ENCODE data around the gene FRMPD4. TPM values are rescaled to one million over a fixed set of nuclear protein-coding genes. Genes with fewer than 3 reads are reported as not detected.

The FRMPD4 gene
- total RNA-seq, 3 donors from 2014 or later (not counting 1 experiment from before 2014, with no cell fraction given), result not detected

DNA sequence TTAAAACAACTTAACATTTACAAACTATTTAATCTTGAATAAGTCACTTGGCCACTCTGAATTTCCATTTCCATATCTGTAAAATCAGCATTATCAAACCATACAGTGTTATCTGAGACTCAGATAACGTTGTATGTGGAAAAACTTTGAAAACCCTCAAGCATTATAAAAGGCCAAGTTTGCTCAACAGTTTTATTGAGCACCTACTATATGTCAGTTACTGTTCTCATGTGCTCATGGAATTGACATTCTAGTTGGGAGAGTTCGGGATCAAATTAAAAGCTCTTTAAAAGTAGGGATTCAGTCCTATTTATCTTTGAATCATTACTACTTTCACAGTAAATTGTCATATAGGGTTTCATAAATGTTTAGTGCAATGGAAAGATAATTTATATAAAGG, 97.9 kb downstream of the FRMPD4 start:
- Mint-ChIP-seq H3K9me3 (peaks cover 0 to 2% of the 10 kb centered on the region in 2 donors), H3K27me3 (ENCODE audit: low read depth in 2 of 2) (no peaks in the 10 kb centered on the region), H3K4me1 (no peaks in the 10 kb centered on the region), H3K4me3 (no peak overlapping the region), H3K36me3 (no peaks in the 10 kb centered on the region), H3K27ac (no peak overlapping the region)
- Histone ChIP-seq H3K4me1 (ENCODE audit: control insufficient read depth, insufficient read depth, low read length) (no peaks in the 10 kb centered on the region), H3K27me3 (ENCODE audit: control insufficient read depth, insufficient read depth, low read length) (no peaks in the 10 kb centered on the region), H3K4me3 (ENCODE audit: low read length) (no peak overlapping the region), H3K9me3 (ENCODE audit: control insufficient read depth, insufficient read depth, low read length) (no peaks in the 10 kb centered on the region), H3K27ac (ENCODE audit: low read length) (no peak overlapping the region), H3K36me3 (ENCODE audit: control insufficient read depth, insufficient read depth, low read length) (no peaks in the 10 kb centered on the region)
- TF ChIP-seq, protein P1, sequence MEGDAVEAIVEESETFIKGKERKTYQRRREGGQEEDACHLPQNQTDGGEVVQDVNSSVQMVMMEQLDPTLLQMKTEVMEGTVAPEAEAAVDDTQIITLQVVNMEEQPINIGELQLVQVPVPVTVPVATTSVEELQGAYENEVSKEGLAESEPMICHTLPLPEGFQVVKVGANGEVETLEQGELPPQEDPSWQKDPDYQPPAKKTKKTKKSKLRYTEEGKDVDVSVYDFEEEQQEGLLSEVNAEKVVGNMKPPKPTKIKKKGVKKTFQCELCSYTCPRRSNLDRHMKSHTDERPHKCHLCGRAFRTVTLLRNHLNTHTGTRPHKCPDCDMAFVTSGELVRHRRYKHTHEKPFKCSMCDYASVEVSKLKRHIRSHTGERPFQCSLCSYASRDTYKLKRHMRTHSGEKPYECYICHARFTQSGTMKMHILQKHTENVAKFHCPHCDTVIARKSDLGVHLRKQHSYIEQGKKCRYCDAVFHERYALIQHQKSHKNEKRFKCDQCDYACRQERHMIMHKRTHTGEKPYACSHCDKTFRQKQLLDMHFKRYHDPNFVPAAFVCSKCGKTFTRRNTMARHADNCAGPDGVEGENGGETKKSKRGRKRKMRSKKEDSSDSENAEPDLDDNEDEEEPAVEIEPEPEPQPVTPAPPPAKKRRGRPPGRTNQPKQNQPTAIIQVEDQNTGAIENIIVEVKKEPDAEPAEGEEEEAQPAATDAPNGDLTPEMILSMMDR (IDR thresholded peaks at IDR 0.05), result no peak
- DNase-seq (no peak), ATAC-seq (no peak)
- WGBS (ENCODE audit: insufficient coverage), result no CpG with 5 or more reads among the region's 2 CpGs
- intact Hi-C loops (cut with micrococcal nuclease), result no loop called here

DNA sequence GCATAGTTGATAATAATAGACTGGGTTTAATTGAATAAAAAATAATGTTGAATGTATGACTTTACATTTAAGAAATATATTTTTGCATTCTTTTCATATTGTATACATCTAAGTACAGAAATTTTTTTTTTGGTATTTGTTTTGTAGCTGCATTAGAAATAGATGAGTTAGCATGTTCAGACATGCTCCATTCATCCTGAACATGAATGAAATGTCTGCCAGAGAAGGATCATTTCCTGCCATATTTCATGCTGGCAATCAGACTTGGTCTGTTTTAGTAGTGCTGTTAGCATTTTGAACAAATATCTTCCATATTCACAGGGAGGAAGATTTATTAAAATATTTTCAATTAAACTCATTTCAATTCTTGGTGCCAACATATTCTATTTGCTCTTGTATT, 98.9 kb downstream of the FRMPD4 start:
- ATAC-seq, result no peak

DNA sequence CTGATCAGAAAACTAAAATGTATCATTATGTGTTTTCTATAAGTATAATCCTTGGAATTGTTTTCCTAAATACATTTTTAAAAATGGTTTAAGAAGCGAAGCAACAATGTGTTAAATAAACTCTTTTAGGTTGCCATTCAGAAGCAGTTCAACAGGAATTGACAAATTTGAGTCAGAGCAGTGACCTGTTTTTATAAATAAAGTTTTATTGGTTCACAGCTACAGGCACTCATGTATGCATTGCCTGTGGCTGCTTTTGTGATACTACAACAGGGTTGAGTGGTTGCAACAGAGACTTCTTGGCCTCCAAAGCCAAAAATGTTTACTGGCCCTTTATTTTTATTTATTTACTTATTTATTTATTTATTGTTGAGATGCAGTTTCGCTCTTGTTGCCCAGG, 99.5 kb downstream of the FRMPD4 start:
- Mint-ChIP-seq H3K9me3 (peaks cover 0 to 2% of the 10 kb centered on the region in 2 donors), H3K36me3 (no peaks in the 10 kb centered on the region), H3K27me3 (ENCODE audit: low read depth in 2 of 2) (no peaks in the 10 kb centered on the region), H3K4me3 (no peak overlapping the region), H3K27ac (no peak overlapping the region), H3K4me1 (no peaks in the 10 kb centered on the region)
- 100% methylated on average over 1 of the region's 2 CpGs for WGBS (ENCODE audit: insufficient coverage)
- intact Hi-C loops (cut with micrococcal nuclease), result no loop called here
- no peak overlapping the region for H3K27ac ChIP-seq (ENCODE audit: low read length)
- TF ChIP-seq, protein P1 (IDR thresholded peaks at IDR 0.05), result no peak
- H3K4me3 ChIP-seq (ENCODE audit: low read length), result no peak overlapping the region
- DNase-seq, result no peak
- no peaks in the 10 kb centered on the region for H3K27me3 ChIP-seq (ENCODE audit: control insufficient read depth, insufficient read depth, low read length)
- no peaks in the 10 kb centered on the region for H3K36me3 ChIP-seq (ENCODE audit: control insufficient read depth, insufficient read depth, low read length)
- H3K4me1 ChIP-seq (ENCODE audit: control insufficient read depth, insufficient read depth, low read length), result no peaks in the 10 kb centered on the region
- no peaks in the 10 kb centered on the region for H3K9me3 ChIP-seq (ENCODE audit: control insufficient read depth, insufficient read depth, low read length)
- ATAC-seq, result no peak

More for the DNA sequence above, 98.9 kb downstream of the FRMPD4 start:
- H3K36me3 ChIP-seq (ENCODE audit: control insufficient read depth, insufficient read depth, low read length), result no peaks in the 10 kb centered on the region
- no peak for DNase-seq
- intact Hi-C loops (cut with micrococcal nuclease), result no loop called here
- no peak overlapping the region for H3K27ac ChIP-seq (ENCODE audit: low read length)
- H3K27ac Mint-ChIP-seq, result no peak overlapping the region
- H3K36me3 Mint-ChIP-seq, result no peaks in the 10 kb centered on the region
- no peaks in the 10 kb centered on the region for H3K27me3 ChIP-seq (ENCODE audit: control insufficient read depth, insufficient read depth, low read length)
- H3K4me3 Mint-ChIP-seq, result no peak overlapping the region
- peaks cover 0 to 2% of the 10 kb centered on the region in 2 donors for H3K9me3 Mint-ChIP-seq
- no peak overlapping the region for H3K4me3 ChIP-seq (ENCODE audit: low read length)
- no peaks in the 10 kb centered on the region for H3K4me1 Mint-ChIP-seq
- H3K4me1 ChIP-seq (ENCODE audit: control insufficient read depth, insufficient read depth, low read length), result no peaks in the 10 kb centered on the region
- no peaks in the 10 kb centered on the region for H3K27me3 Mint-ChIP-seq (ENCODE audit: low read depth in 2 of 2)
- TF ChIP-seq, protein P1 (IDR thresholded peaks at IDR 0.05), result no peak
- H3K9me3 ChIP-seq (ENCODE audit: control insufficient read depth, insufficient read depth, low read length), result no peaks in the 10 kb centered on the region

DNA sequence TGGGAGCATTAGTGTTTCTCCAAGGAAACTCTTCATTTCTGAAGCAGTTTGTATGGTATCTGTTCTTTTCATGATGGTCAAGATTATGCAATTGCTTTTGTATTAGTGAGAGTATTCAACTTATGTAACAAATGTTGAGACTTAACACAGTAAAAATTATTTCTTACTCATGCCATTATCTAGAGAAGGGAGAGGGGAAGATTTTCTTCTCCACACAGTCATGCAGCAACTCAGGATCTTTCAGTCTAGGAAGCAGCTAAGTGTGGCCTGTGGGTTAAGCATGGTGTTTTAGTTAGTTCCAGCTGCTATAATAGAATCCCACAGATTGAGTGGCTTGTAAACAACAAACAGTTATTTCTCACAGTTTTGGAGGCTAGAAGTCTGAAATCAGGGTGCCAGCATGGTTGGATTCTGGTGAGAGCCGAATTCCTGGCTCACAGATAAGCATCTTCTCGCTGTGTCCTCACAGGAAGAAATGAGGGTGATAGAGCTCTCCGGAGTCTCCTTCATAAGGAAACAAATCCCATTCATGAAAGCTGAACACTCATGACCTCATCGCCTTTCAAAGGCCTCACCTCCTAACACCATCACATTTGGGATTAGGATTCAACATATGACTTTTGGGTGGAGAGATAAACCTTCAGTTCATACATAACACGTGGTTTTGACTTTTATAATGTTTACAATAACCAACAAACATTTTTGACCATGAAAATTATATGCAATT, 101.2 kb downstream of the FRMPD4 start:
- intact Hi-C loops (cut with micrococcal nuclease), result no loop called here

More for the DNA sequence above, 101.2 kb downstream of the FRMPD4 start:
- Mint-ChIP-seq H3K36me3 (no peaks in the 10 kb centered on the region), H3K27me3 (ENCODE audit: low read depth in 2 of 2) (no peaks in the 10 kb centered on the region), H3K9me3 (no peaks in the 10 kb centered on the region), H3K4me3 (no peak overlapping the region), H3K4me1 (no peaks in the 10 kb centered on the region), H3K27ac (no peak overlapping the region)
- no peak for DNase-seq
- H3K4me1 ChIP-seq (ENCODE audit: control insufficient read depth, insufficient read depth, low read length), result no peaks in the 10 kb centered on the region
- no peaks in the 10 kb centered on the region for H3K9me3 ChIP-seq (ENCODE audit: control insufficient read depth, insufficient read depth, low read length)
- no peaks in the 10 kb centered on the region for H3K27me3 ChIP-seq (ENCODE audit: control insufficient read depth, insufficient read depth, low read length)
- no peak overlapping the region for H3K27ac ChIP-seq (ENCODE audit: low read length)
- 55% methylated on average over 2 of the region's 5 CpGs for WGBS (ENCODE audit: insufficient coverage)
- TF ChIP-seq, protein P1 (IDR thresholded peaks at IDR 0.05), result no peak
- no peak overlapping the region for H3K4me3 ChIP-seq (ENCODE audit: low read length)
- ATAC-seq, result no peak
- no peaks in the 10 kb centered on the region for H3K36me3 ChIP-seq (ENCODE audit: control insufficient read depth, insufficient read depth, low read length)
